MM.1S (cell line): ENCODE results near the gene CCDC43.

ENCODE experiments used
- DNase-seq: peaks from one replicate; pipeline ENCODE4 v3.0.0-alpha.2; 2015
- H2AFZ ChIP-seq: fragments of 300-600 bp; sonication (generic); 2 replicates; pipeline ENCODE4 v1.6.0; 2016; ENCODE audit warnings: antibody characterized with exemption, low read length
- H3F3A ChIP-seq: fragments of 300-600 bp; sonication (generic); 2 replicates; pipeline ENCODE4 v1.6.1; 2016; ENCODE audit warnings: mild to moderate bottlenecking, antibody characterized with exemption, low read length, moderate library complexity, mixed read lengths; ENCODE audit not compliant: insufficient read depth
- H3K27ac ChIP-seq: fragments of 300-600 bp; sonication (generic); 2 replicates; pipeline ENCODE4 v1.5.1; 2016; ENCODE audit warnings: mild to moderate bottlenecking, low read length
- H3K27me3 ChIP-seq: fragments of 300-600 bp; sonication (generic); replicated peaks from 2 replicates; pipeline ENCODE4 v1.6.0; 2016; ENCODE audit warnings: low read length; ENCODE audit not compliant: insufficient read depth
- H3K36me3 ChIP-seq: fragments of 300-600 bp; sonication (generic); replicated peaks from 2 replicates; pipeline ENCODE4 v1.6.1; 2016; ENCODE audit warnings: mild to moderate bottlenecking, low read length, mixed read lengths; ENCODE audit not compliant: insufficient read depth
- H3K4me1 ChIP-seq: fragments of 300-600 bp; sonication (generic); 2 replicates; pipeline ENCODE4 v1.6.1; 2016; ENCODE audit warnings: low read length, mixed read lengths
- H3K4me2 ChIP-seq: fragments of 300-600 bp; sonication (generic); 2 replicates; pipeline ENCODE4 v1.6.0; 2016; ENCODE audit warnings: low read depth, low read length
- H3K4me3 ChIP-seq: fragments of 300-600 bp; sonication (generic); 2 replicates; pipeline ENCODE4 v1.5.1; 2016; ENCODE audit warnings: low read length, mixed read lengths
- H3K79me2 ChIP-seq: fragments of 300-600 bp; sonication (generic); 2 replicates; pipeline ENCODE4 v1.6.1; 2016; ENCODE audit warnings: mixed run types, low read length, mixed read lengths
- H3K9ac ChIP-seq: fragments of 300-600 bp; sonication (generic); 2 replicates; pipeline ENCODE4 v1.6.1; 2016; ENCODE audit warnings: low read length, mixed read lengths
- H3K9me2 ChIP-seq: fragments of 300-600 bp; sonication (generic); replicated peaks from 2 replicates; pipeline ENCODE4 v1.6.1; 2016; ENCODE audit warnings: mild to moderate bottlenecking, low read length, mixed read lengths; ENCODE audit not compliant: insufficient read depth
- H3K9me3 ChIP-seq: fragments of 300-600 bp; sonication (generic); replicated peaks from 2 replicates; pipeline ENCODE4 v1.6.1; 2016; ENCODE audit warnings: mild to moderate bottlenecking, low read length, mixed read lengths; ENCODE audit not compliant: insufficient read depth
- H4K20me1 ChIP-seq: fragments of 300-600 bp; sonication (generic); 2 replicates; pipeline ENCODE4 v1.6.1; 2016; ENCODE audit warnings: mild to moderate bottlenecking, low read length, moderate library complexity, mixed read lengths; ENCODE audit not compliant: insufficient read depth
- CTCF ChIP-seq: fragments of 300-600 bp; sonication (generic); IDR thresholded peaks from 2 replicates; pipeline ENCODE4 v1.5.1; 2016; ENCODE audit warnings: antibody characterized with exemption, low read length, mixed read lengths
- EZH2 ChIP-seq: fragments of 300-600 bp; sonication (generic); optimal IDR thresholded peaks from 2 replicates; pipeline ENCODE3; 2017; ENCODE audit warnings: low read depth, mild to moderate bottlenecking, antibody characterized with exemption, low read length, mixed read lengths
- EZH2phosphoT487 ChIP-seq: fragments of 300-600 bp; sonication (generic); IDR thresholded peaks from 2 replicates; pipeline ENCODE4 v1.6.1; 2018; ENCODE audit warnings: antibody characterized with exemption, low read length

CCDC43 gene

GRCh38 chr17:44673893-44674292, 15.7 kb downstream of the CCDC43 start:
- H3K9ac ChIP-seq = no peak overlapping the region
- TF ChIP-seq EZH2 (no peak), EZH2phosphoT487 (no peak), CTCF (no peak)
- no peak for DNase-seq

GRCh38 chr17:44672479-44673093, 17.0 kb downstream of the CCDC43 start:
- no peak overlapping the region for H3K9ac ChIP-seq
- no peak overlapping the region for H3K27ac ChIP-seq
- no peaks in the 10 kb centered on the region for H3K36me3 ChIP-seq
- no peaks in the 10 kb centered on the region for H3K9me3 ChIP-seq
- no peaks in the 10 kb centered on the region for H3K27me3 ChIP-seq
- H2AFZ ChIP-seq = no peak overlapping the region
- no peaks in the 10 kb centered on the region for H4K20me1 ChIP-seq
- H3K4me2 ChIP-seq = no peak overlapping the region
- H3F3A ChIP-seq = no peaks in the 10 kb centered on the region
- no peak for DNase-seq
- H3K4me1 ChIP-seq = no peaks in the 10 kb centered on the region
- TF ChIP-seq EZH2phosphoT487 (no peak), EZH2 (no peak), CTCF (peak; percentile 62)
- H3K79me2 ChIP-seq = no peaks in the 10 kb centered on the region
- H3K4me3 ChIP-seq = no peak overlapping the region
- H3K9me2 ChIP-seq = no peaks in the 10 kb centered on the region

More at GRCh38 chr17:44673893-44674292, 15.7 kb downstream of the CCDC43 start:
- no peaks in the 10 kb centered on the region for H3K9me3 ChIP-seq
- H3K9me2 ChIP-seq = no peaks in the 10 kb centered on the region
- no peaks in the 10 kb centered on the region for H3K79me2 ChIP-seq
- H3K36me3 ChIP-seq = no peaks in the 10 kb centered on the region; the same call in 1 of the 2 replicates
- no peaks in the 10 kb centered on the region for H3K4me1 ChIP-seq
- H2AFZ ChIP-seq = no peak overlapping the region
- no peak overlapping the region for H3K27ac ChIP-seq
- H3F3A ChIP-seq = no peaks in the 10 kb centered on the region
- H3K4me2 ChIP-seq = no peak overlapping the region
- no peaks in the 10 kb centered on the region for H4K20me1 ChIP-seq
- H3K27me3 ChIP-seq = no peaks in the 10 kb centered on the region
- no peak overlapping the region for H3K4me3 ChIP-seq

GRCh38 chr17:44666006-44666405, 23.6 kb downstream of the CCDC43 start:
- Histone ChIP-seq H3K36me3 (no peaks in the 10 kb centered on the region), H3K4me3 (no peak overlapping the region), H3K9me2 (no peaks in the 10 kb centered on the region), H3F3A (no peaks in the 10 kb centered on the region), H3K27ac (no peak overlapping the region), H3K4me1 (no peaks in the 10 kb centered on the region), H3K9me3 (no peaks in the 10 kb centered on the region), H2AFZ (no peak overlapping the region), H3K9ac (no peak overlapping the region), H3K4me2 (no peak overlapping the region), H3K27me3 (no peaks in the 10 kb centered on the region), H3K79me2 (no peaks in the 10 kb centered on the region), H4K20me1 (no peaks in the 10 kb centered on the region)
- DNase-seq = no peak
- no peak for TF ChIP-seq CTCF
- no peak for TF ChIP-seq EZH2
- TF ChIP-seq EZH2phosphoT487 = no peak
